ENCODE data around the gene RNF10.

RNF10 gene

GRCh38 chr12:120618954-120619615, 84.9 kb downstream of the RNF10 start:
- DNase-seq = no peak

- no peak for DNase-seq
Observed at GRCh38 chr12:120620624-120621023, 86.5 kb downstream of the RNF10 start.

- DNase-seq = peak; percentile 46 to 47
Observed at GRCh38 chr12:120625557-120626419, 91.6 kb downstream of the RNF10 start.
